ENCODE results near the gene LHX5.
A peak's percentile ranks its signal among the peaks of the same experiment; 100 is the strongest.

LHX5 gene

GRCh38 chr12:113422886-113423669 lies 48.6 kb downstream of the LHX5 start:
- TF ChIP-seq CTCF (conservative IDR thresholded peaks at IDR 0.05; ENCODE audit: low read depth, low read length), result no peak
- H3K4me3 ChIP-seq (ENCODE audit: low read depth, low read length), result peak overlapping the region; percentile 62
- DNase-seq (ENCODE audit: low read depth), result no peak

- H3K4me3 ChIP-seq (ENCODE audit: low read depth, low read length), result peak within 1 kb of the TSS; percentile 62
- DNase-seq (ENCODE audit: low read depth), result peak; percentile 73
- no peak for TF ChIP-seq CTCF (conservative IDR thresholded peaks at IDR 0.05; ENCODE audit: low read depth, low read length)
These were observed 49.4 kb downstream of the LHX5 start, which contains the start of gene SDSL for GRCh38 chr12:113422030-113422885. SDSL (plus strand) TSS chr12:113422380; CDS start chr12:113427983, 5,603 bp downstream.

- TF ChIP-seq CTCF (conservative IDR thresholded peaks at IDR 0.05; ENCODE audit: low read depth, low read length), result no peak
- no peak for DNase-seq (ENCODE audit: low read depth)
These were observed 50.6 kb downstream of the LHX5 start for GRCh38 chr12:113420996-113421595.

GRCh38 chr12:113418213-113418879 lies 53.3 kb downstream of the LHX5 start:
- no peak for TF ChIP-seq CTCF (conservative IDR thresholded peaks at IDR 0.05; ENCODE audit: low read depth, low read length)
- DNase-seq (ENCODE audit: low read depth), result no peak

More at GRCh38 chr12:113420996-113421595, 50.6 kb downstream of the LHX5 start:
- H3K4me3 ChIP-seq (ENCODE audit: low read depth, low read length), result no peak overlapping the region

GRCh38 chr12:113416091-113416754 lies 55.4 kb downstream of the LHX5 start:
- no peak overlapping the region for H3K4me3 ChIP-seq (ENCODE audit: low read depth, low read length)
- DNase-seq (ENCODE audit: low read depth), result peak; percentile 35
- TF ChIP-seq CTCF (conservative IDR thresholded peaks at IDR 0.05; ENCODE audit: low read depth, low read length), result no peak

More at GRCh38 chr12:113418213-113418879, 53.3 kb downstream of the LHX5 start:
- H3K4me3 ChIP-seq (ENCODE audit: low read depth, low read length), result no peak overlapping the region

GRCh38 chr12:113414519-113415038 lies 57.1 kb downstream of the LHX5 start:
- no peak for TF ChIP-seq CTCF (conservative IDR thresholded peaks at IDR 0.05; ENCODE audit: low read depth, low read length)
- no peak overlapping the region for H3K4me3 ChIP-seq (ENCODE audit: low read depth, low read length)
- DNase-seq (ENCODE audit: low read depth), result no peak

All from choroid plexus epithelial cell (primary cell).